HEK293 (cell line): ENCODE data around the gene MCUR1.

ENCODE experiments used
- CTCF ChIA-PET: fragments of 350-600 bp; formaldehyde crosslinking; extraction: SDS; loops from one replicate; lab custom pipeline; 2021; ENCODE audit warnings: antibody characterized with exemption; lab: Yijun Ruan, JAX
- POLR2A ChIA-PET: fragments of 300-600 bp; formaldehyde crosslinking; extraction: SDS; loops from one replicate; lab custom pipeline; 2020; ENCODE audit warnings: antibody characterized with exemption, inconsistent platforms; lab: Yijun Ruan, JAX
- H3K27ac ChIP-seq: fragments of 200-500 bp; sonication (Bioruptor generic); 2 replicates; pipeline ENCODE4 v1.5.1; 2014; ENCODE audit warnings: low read depth, low read length, control low read depth, inconsistent platforms; ENCODE audit errors: extremely low read depth
- H3K36me3 ChIP-seq, 2 experiments: fragments of 200-500 bp in 1 of 2; sonication (Bioruptor generic) in 1 of 2; 1 replicate in 1 of 2; 2 replicates in 1 of 2; pipeline ENCODE4 v1.5.1; 2014 to 2017; ENCODE audit warnings: inconsistent platforms in 2 of 2, low read length in 2 of 2; ENCODE audit not compliant: control insufficient read depth in 2 of 2, insufficient read depth in 1 of 2
- H3K4me1 ChIP-seq: fragments of 200-500 bp; sonication (Bioruptor generic); 2 replicates; pipeline ENCODE4 v1.5.1; 2014; ENCODE audit warnings: mild to moderate bottlenecking, low read length, inconsistent platforms; ENCODE audit not compliant: control insufficient read depth, insufficient read depth
- H3K4me3 ChIP-seq: 2 replicates; pipeline ENCODE4 v1.5.1; 2011; ENCODE audit warnings: low read depth, mild to moderate bottlenecking, control low read depth, low read length, moderate library complexity
- H3K9me3 ChIP-seq: fragments of 200-500 bp; sonication (Bioruptor generic); 2 replicates; pipeline ENCODE4 v1.5.1; 2014; ENCODE audit warnings: low read depth, low read length, inconsistent platforms; ENCODE audit not compliant: control insufficient read depth, insufficient read depth
- GFI1B ChIP-seq: fragments of 450-650 bp; formaldehyde crosslinking; IDR thresholded peaks from 2 replicates; pipeline ENCODE4 v1.5.1; 2016; ENCODE audit warnings: missing biosample characterization, missing genetic modification characterization
- KLF1 ChIP-seq: fragments of 450-650 bp; formaldehyde crosslinking; IDR thresholded peaks from 2 replicates; pipeline ENCODE4 v1.5.1; 2016; ENCODE audit warnings: missing biosample characterization, missing genetic modification characterization
- PRDM1 ChIP-seq: fragments of 450-650 bp; formaldehyde crosslinking; IDR thresholded peaks from 2 replicates; pipeline ENCODE4; 2016; ENCODE audit warnings: missing biosample characterization, missing genetic modification characterization
- ZFHX2 ChIP-seq: fragments of 450-650 bp; formaldehyde crosslinking; conservative IDR thresholded peaks from 2 replicates; pipeline ENCODE4 v1.5.1; 2016; ENCODE audit warnings: missing biosample characterization, missing genetic modification characterization
- ZFP37 ChIP-seq: fragments of 450-650 bp; formaldehyde crosslinking; IDR thresholded peaks from 2 replicates; pipeline ENCODE4 v1.5.1; 2016; ENCODE audit warnings: missing biosample characterization, missing genetic modification characterization
- ZNF114 ChIP-seq: fragments of 450-650 bp; formaldehyde crosslinking; IDR thresholded peaks from 2 replicates; pipeline ENCODE4 v1.5.0; 2017; ENCODE audit warnings: missing biosample characterization, missing genetic modification characterization
- ZNF16 ChIP-seq: fragments of 450-650 bp; formaldehyde crosslinking; IDR thresholded peaks from 2 replicates; pipeline ENCODE4 v1.5.1; 2016; ENCODE audit warnings: low read depth, missing biosample characterization, missing genetic modification characterization
- ZNF19 ChIP-seq: fragments of 450-650 bp; formaldehyde crosslinking; IDR thresholded peaks from 2 replicates; pipeline ENCODE4; 2016; ENCODE audit warnings: missing biosample characterization, missing genetic modification characterization, low read depth
- ZNF248 ChIP-seq: fragments of 450-650 bp; formaldehyde crosslinking; IDR thresholded peaks from 2 replicates; pipeline ENCODE4 v1.5.1; 2017; ENCODE audit warnings: missing biosample characterization, missing genetic modification characterization
- ZNF274 ChIP-seq, 2 experiments: fragments of 200-500 bp in 1 of 2; fragments of 450-650 bp in 1 of 2; sonication (Bioruptor generic) in 1 of 2; formaldehyde crosslinking in 1 of 2; IDR thresholded peaks; 2 replicates each; pipeline versions ENCODE4 v1.5.1 to v1.6.1; 2014 to 2016; ENCODE audit warnings: borderline replicate concordance in 1 of 2, inconsistent platforms in 1 of 2, low read length in 1 of 2, missing biosample characterization in 1 of 2, missing genetic modification characterization in 1 of 2
- ZNF404 ChIP-seq: fragments of 450-650 bp; formaldehyde crosslinking; IDR thresholded peaks from 2 replicates; pipeline ENCODE4 v1.5.1; 2017; ENCODE audit warnings: missing biosample characterization, missing genetic modification characterization
- ZNF473 ChIP-seq: fragments of 450-650 bp; formaldehyde crosslinking; IDR thresholded peaks from 2 replicates; pipeline ENCODE4 v1.5.1; 2017; ENCODE audit warnings: missing biosample characterization, missing genetic modification characterization
- ZNF549 ChIP-seq: fragments of 450-650 bp; IDR thresholded peaks from 2 replicates; pipeline ENCODE4 v1.5.1; 2018; ENCODE audit warnings: missing biosample characterization, missing genetic modification characterization, mild to moderate bottlenecking, inconsistent platforms, moderate library complexity
- ZNF558 ChIP-seq: fragments of 450-650 bp; formaldehyde crosslinking; IDR thresholded peaks from 2 replicates; pipeline ENCODE4 v1.5.1; 2016; ENCODE audit warnings: missing biosample characterization, missing genetic modification characterization
- ZNF560 ChIP-seq: fragments of 450-650 bp; formaldehyde crosslinking; IDR thresholded peaks from 2 replicates; pipeline ENCODE4 v1.5.1; 2017; ENCODE audit warnings: missing biosample characterization, missing genetic modification characterization, borderline replicate concordance
- ZNF776 ChIP-seq: fragments of 450-650 bp; formaldehyde crosslinking; IDR thresholded peaks from 2 replicates; pipeline ENCODE4 v1.5.0; 2017; ENCODE audit warnings: missing biosample characterization, missing genetic modification characterization, borderline replicate concordance
- TF ChIP-seq, protein P1 (sequence below): fragments of 450-650 bp; formaldehyde crosslinking; IDR thresholded peaks from 2 replicates; pipeline ENCODE4 v1.5.1; 2017; ENCODE audit warnings: missing biosample characterization, missing genetic modification characterization
- TF ChIP-seq, protein P2 (sequence below): fragments of 450-650 bp; formaldehyde crosslinking; IDR thresholded peaks from 2 replicates; pipeline ENCODE4 v1.5.1; 2016; ENCODE audit warnings: missing biosample characterization, missing genetic modification characterization
- TF ChIP-seq, protein P3 (sequence below): fragments of 450-650 bp; formaldehyde crosslinking; IDR thresholded peaks from 2 replicates; pipeline ENCODE4 v1.5.1; 2016; ENCODE audit warnings: missing biosample characterization, missing genetic modification characterization
- TF ChIP-seq, protein P4 (sequence below): fragments of 450-650 bp; formaldehyde crosslinking; IDR thresholded peaks from 2 replicates; pipeline ENCODE4 v1.5.1; 2017; ENCODE audit warnings: missing biosample characterization, missing genetic modification characterization
- TF ChIP-seq, protein P5 (sequence below): fragments of 450-650 bp; IDR thresholded peaks from 2 replicates; pipeline ENCODE4 v1.5.1; 2018; ENCODE audit warnings: missing biosample characterization, mild to moderate bottlenecking, missing genetic modification characterization
- TF ChIP-seq, protein P6 (sequence below): fragments of 450-650 bp; formaldehyde crosslinking; IDR thresholded peaks from 2 replicates; pipeline ENCODE4 v1.5.1; 2017; ENCODE audit warnings: missing biosample characterization, missing genetic modification characterization
- TF ChIP-seq, protein P7 (sequence below): fragments of 450-650 bp; formaldehyde crosslinking; IDR thresholded peaks from 2 replicates; pipeline ENCODE4 v1.5.1; 2016; ENCODE audit warnings: missing biosample characterization, missing genetic modification characterization

Gene MCUR1

DNA sequence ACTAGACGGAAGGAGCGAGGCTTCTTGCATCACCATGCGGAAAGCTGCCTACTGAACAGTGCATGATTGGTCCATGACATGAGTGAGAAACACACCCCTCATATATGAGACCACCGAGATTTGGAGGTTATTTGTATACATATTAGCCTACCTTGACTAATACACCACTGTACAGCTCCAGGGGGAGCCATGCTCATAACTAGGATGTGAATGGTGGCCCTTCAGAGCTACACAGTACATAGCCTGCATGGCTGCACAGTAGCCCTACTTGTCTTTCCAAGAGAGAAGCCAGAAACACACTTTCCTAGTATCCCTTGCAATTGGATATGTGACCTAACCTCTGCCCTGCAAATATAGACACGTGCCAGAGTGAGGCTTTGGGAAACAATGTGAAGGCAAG is 21.8 kb upstream of the MCUR1 start:
- TF ChIP-seq, protein P1, sequence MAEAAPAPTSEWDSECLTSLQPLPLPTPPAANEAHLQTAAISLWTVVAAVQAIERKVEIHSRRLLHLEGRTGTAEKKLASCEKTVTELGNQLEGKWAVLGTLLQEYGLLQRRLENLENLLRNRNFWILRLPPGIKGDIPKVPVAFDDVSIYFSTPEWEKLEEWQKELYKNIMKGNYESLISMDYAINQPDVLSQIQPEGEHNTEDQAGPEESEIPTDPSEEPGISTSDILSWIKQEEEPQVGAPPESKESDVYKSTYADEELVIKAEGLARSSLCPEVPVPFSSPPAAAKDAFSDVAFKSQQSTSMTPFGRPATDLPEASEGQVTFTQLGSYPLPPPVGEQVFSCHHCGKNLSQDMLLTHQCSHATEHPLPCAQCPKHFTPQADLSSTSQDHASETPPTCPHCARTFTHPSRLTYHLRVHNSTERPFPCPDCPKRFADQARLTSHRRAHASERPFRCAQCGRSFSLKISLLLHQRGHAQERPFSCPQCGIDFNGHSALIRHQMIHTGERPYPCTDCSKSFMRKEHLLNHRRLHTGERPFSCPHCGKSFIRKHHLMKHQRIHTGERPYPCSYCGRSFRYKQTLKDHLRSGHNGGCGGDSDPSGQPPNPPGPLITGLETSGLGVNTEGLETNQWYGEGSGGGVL (tag by site-specific recombination), result no peak
- TF ChIP-seq ZNF776 (no peak), GFI1B (no peak), ZNF473 (tag by site-specific recombination) (no peak), ZNF114 (tag by site-specific recombination) (no peak), ZNF549 (tag by site-specific recombination) (no peak), ZNF404 (tag by site-specific recombination) (no peak)
- TF ChIP-seq, protein P2, sequence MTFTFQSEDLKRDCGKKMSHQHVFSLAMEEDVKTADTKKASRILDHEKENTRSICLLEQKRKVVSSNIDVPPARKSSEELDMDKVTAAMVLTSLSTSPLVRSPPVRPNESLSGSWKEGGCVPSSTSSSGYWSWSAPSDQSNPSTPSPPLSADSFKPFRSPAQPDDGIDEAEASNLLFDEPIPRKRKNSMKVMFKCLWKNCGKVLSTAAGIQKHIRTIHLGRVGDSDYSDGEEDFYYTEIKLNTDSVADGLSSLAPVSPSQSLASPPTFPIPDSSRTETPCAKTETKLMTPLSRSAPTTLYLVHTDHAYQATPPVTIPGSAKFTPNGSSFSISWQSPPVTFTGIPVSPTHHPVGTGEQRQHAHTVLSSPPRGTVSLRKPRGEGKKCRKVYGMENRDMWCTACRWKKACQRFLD (tag by site-specific recombination), result no peak
- TF ChIP-seq, protein P3, sequence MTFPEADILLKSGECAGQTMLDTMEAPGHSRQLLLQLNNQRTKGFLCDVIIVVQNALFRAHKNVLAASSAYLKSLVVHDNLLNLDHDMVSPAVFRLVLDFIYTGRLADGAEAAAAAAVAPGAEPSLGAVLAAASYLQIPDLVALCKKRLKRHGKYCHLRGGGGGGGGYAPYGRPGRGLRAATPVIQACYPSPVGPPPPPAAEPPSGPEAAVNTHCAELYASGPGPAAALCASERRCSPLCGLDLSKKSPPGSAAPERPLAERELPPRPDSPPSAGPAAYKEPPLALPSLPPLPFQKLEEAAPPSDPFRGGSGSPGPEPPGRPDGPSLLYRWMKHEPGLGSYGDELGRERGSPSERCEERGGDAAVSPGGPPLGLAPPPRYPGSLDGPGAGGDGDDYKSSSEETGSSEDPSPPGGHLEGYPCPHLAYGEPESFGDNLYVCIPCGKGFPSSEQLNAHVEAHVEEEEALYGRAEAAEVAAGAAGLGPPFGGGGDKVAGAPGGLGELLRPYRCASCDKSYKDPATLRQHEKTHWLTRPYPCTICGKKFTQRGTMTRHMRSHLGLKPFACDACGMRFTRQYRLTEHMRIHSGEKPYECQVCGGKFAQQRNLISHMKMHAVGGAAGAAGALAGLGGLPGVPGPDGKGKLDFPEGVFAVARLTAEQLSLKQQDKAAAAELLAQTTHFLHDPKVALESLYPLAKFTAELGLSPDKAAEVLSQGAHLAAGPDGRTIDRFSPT (tag by site-specific recombination), result no peak
- TF ChIP-seq, protein P4, sequence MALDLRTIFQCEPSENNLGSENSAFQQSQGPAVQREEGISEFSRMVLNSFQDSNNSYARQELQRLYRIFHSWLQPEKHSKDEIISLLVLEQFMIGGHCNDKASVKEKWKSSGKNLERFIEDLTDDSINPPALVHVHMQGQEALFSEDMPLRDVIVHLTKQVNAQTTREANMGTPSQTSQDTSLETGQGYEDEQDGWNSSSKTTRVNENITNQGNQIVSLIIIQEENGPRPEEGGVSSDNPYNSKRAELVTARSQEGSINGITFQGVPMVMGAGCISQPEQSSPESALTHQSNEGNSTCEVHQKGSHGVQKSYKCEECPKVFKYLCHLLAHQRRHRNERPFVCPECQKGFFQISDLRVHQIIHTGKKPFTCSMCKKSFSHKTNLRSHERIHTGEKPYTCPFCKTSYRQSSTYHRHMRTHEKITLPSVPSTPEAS, result no peak
- TF ChIP-seq, protein P5, sequence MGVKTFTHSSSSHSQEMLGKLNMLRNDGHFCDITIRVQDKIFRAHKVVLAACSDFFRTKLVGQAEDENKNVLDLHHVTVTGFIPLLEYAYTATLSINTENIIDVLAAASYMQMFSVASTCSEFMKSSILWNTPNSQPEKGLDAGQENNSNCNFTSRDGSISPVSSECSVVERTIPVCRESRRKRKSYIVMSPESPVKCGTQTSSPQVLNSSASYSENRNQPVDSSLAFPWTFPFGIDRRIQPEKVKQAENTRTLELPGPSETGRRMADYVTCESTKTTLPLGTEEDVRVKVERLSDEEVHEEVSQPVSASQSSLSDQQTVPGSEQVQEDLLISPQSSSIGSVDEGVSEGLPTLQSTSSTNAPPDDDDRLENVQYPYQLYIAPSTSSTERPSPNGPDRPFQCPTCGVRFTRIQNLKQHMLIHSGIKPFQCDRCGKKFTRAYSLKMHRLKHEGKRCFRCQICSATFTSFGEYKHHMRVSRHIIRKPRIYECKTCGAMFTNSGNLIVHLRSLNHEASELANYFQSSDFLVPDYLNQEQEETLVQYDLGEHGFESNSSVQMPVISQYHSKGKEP (tag by site-specific recombination), result no peak
- H3K4me3 ChIP-seq, result no peak overlapping the region
- ChIA-PET POLR2A (interaction anchor here (1.9 kb wide), 1 partner anchor 21 kb away, joined by 4 read pairs; no protein-coding TSS in a partner anchor), CTCF (interaction anchor here (1.0 kb wide), 1 partner anchor 18 kb away, joined by 5 read pairs; no protein-coding TSS in a partner anchor)
- H3K27ac ChIP-seq, result no peak overlapping the region
- no peaks in the 10 kb centered on the region for H3K4me1 ChIP-seq
- no peaks in the 10 kb centered on the region for H3K9me3 ChIP-seq
- H3K36me3 ChIP-seq, result no peaks in the 10 kb centered on the region

DNA sequence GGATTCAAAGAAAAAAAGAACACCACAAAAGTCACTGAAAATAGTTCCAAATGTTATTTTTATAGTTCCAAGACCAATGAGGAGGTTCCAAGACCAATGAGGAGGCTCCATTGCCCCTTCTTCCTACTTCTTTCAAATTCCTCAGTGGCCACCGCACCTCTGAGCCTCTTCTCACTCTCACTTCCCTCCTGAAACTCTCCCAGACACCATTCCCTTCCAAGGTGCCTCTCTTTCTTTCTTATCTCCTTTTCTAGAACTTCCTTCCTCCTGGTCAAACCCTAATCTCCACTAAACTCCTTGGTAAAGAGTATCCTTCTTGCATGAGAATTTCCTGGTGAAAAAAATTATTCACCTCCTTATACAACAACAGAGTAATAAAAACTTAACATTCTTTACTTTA is 20.4 kb upstream of the MCUR1 start:
- CTCF ChIA-PET, result no interaction called here
- H3K9me3 ChIP-seq, result no peaks in the 10 kb centered on the region
- H3K4me1 ChIP-seq, result no peaks in the 10 kb centered on the region
- H3K36me3 ChIP-seq, result no peaks in the 10 kb centered on the region
- no peak overlapping the region for H3K27ac ChIP-seq
- H3K4me3 ChIP-seq, result no peak overlapping the region
- POLR2A ChIA-PET, result no interaction called here
- TF ChIP-seq, protein P6, sequence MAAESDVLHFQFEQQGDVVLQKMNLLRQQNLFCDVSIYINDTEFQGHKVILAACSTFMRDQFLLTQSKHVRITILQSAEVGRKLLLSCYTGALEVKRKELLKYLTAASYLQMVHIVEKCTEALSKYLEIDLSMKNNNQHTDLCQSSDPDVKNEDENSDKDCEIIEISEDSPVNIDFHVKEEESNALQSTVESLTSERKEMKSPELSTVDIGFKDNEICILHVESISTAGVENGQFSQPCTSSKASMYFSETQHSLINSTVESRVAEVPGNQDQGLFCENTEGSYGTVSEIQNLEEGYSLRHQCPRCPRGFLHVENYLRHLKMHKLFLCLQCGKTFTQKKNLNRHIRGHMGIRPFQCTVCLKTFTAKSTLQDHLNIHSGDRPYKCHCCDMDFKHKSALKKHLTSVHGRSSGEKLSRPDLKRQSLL, result no peak
- no peak for TF ChIP-seq ZNF16 (tag by site-specific recombination)
- TF ChIP-seq ZFHX2, result no peak
- no peak for TF ChIP-seq ZNF274 (IDR thresholded peaks at IDR 0.05; ENCODE audit: low read length)
- TF ChIP-seq ZNF274 (tag by site-specific recombination; IDR thresholded peaks at IDR 0.05; ENCODE audit: borderline replicate concordance), result no peak
- no peak for TF ChIP-seq PRDM1 (tag by site-specific recombination)
- no peak for TF ChIP-seq ZNF19 (tag by site-specific recombination)
- TF ChIP-seq ZNF558, result no peak
- no peak for TF ChIP-seq ZNF560
- TF ChIP-seq ZFP37 (tag by site-specific recombination), result no peak
- TF ChIP-seq ZNF248 (tag by site-specific recombination), result no peak
- TF ChIP-seq KLF1 (tag by site-specific recombination), result no peak
- TF ChIP-seq, protein P7, sequence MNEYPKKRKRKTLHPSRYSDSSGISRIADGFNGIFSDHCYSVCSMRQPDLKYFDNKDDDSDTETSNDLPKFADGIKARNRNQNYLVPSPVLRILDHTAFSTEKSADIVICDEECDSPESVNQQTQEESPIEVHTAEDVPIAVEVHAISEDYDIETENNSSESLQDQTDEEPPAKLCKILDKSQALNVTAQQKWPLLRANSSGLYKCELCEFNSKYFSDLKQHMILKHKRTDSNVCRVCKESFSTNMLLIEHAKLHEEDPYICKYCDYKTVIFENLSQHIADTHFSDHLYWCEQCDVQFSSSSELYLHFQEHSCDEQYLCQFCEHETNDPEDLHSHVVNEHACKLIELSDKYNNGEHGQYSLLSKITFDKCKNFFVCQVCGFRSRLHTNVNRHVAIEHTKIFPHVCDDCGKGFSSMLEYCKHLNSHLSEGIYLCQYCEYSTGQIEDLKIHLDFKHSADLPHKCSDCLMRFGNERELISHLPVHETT (tag by site-specific recombination), result no peak
- no peak for TF ChIP-seq ZNF114 (tag by site-specific recombination)
